NCI-H446 (cell line): ENCODE results near the gene GCNT2.
A peak's percentile ranks its signal among the peaks of the same experiment; 100 is the strongest.
"Not testable (repeated sequence)": the region's sequence is repeated elsewhere in the genome, so short reads cannot be mapped to it uniquely, and the experiment has no call there.

ENCODE experiments used
- DNase-seq, 2 experiments: peaks; one replicate each; lab custom pipeline; 2025; lab: John Stamatoyannopoulos, UW

Gene GCNT2

DNA sequence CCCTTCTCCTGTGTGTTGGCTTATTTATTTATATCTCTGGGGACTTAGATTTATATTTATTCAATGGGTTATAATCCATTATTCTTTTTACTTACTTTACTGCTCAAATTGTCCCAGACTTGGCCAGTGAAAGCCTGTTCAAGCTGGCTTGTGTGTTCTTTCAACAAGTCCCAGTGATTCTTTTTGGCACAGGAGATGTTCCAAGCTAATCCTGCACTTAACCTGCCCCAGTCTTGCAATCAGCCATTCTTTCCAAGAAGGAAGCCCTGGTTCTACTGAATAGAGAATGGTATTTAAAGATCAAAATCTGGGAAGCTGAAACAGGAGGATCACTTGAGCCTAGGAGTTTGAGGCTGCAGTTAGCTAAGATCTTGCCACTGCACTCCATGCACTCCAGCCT is 26.7 kb downstream of the GCNT2 start:
- DNase-seq: no peak

DNA sequence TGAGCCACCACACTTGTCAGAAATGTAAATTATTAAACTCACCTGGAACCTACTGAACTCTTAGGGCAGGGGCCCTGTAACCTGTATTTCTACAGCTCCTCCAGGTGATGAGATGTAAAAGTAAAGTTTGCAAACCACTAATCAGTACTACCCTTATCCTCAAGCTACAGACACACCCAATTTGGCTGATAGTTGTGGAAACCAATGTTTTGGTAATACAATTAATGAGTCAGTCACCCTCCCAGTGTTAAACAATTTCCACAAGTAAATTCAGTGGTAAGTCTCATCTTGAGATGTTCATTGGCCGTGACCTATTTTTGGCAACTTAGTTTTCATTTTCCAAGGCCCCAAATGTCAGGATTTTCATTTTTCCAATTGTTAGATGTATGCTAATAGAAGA is 29.6 kb downstream of the GCNT2 start:
- no peak for DNase-seq

DNA sequence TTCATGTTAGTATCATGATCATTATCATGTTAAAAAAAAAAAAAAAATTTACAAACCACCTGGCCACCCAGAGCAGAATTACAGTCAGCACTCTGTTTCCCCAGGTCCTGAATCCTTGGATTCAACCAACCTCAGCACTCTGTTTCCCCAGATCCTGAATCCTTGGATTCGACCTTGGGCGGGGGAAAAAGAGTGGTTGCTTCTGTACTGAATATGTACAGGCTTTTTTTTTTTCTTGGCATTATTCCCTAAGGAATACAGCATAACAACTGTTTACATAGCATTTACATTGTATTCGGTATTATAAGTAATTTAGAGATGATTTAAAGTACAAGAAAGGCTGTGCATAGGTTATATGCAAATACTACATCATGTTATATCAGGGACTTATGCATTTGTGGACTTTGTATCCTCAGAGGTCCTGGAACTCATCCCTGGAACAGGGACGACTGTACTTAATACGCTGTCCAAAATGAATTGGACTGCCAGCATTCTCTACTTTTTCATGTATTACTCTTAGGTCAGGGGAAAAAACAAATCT is 31.2 kb downstream of the GCNT2 start:
- DNase-seq: no peak

DNA sequence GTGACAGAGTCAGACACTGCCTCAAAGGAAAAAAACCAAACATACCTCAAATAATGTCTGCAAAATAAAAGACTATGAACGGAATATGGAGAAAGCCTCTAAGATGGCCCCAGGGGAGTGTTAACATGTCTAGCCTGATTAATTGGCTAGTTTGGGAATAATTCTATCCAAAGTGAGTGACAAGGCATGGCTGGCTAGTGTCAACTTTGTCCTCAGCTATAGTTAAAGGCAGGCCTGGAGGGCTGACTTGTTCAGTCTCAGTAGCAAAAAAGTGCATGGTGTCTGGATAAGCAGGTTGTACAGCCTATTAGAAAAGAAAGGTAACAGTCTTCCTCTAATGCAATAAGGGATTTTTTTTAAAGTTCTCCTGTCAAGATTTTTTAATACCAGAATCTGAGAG is 32.7 kb downstream of the GCNT2 start:
- no peak for DNase-seq

DNA sequence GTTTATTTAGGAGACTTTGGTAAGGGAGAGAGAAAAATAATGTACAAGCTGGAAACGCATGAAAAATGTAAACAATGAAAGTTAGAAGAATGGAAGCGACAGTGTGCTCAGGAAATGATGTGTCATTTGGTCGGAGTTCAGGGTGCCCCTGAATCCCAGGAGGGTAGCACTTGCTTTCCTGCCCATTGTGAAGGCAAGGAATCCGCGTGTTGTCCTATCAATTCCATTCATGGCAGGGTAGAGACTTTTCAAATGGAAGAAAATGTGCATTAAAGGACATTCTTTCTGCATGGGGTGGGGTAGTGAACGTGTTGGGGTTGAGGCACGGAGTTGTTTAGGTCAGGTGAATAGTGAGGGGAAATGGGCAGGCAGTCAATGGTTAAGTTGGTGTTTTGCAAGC is 33.7 kb downstream of the GCNT2 start:
- DNase-seq: no peak

DNA sequence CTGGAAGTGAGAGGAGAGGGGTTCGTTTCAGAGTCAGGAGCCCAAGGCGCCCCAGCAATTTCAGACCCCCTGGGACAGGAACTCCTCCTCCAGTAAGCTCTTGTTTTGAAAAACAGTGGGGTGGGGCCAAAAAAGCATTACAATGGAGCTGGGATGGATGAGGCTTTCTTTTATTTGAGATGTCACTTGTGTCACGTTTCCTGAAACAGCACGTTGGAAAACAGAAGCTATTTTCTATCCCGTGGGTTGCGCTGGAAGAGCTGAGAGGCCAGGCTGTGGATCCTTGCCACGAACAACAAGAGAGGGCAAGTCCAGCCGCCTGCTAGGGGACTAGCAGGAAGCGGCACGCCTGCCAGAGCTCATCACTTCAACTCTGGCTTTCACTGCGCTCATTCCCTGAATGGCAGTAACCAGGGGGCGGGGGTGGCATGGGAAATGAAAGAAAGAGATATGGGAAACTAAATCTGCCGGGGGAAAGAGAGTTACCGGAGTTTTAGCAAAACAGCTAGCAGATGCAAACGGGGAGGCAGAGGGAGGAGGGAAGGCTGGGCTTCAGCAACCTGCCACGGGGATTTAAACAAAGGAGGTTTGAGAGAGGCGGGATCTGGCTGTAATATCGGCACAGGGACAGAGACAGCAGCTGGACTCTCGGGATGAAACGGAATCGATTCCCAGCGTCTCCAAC is 34.6 kb downstream of the GCNT2 start:
- DNase-seq: peak; percentile 69 to 84

DNA sequence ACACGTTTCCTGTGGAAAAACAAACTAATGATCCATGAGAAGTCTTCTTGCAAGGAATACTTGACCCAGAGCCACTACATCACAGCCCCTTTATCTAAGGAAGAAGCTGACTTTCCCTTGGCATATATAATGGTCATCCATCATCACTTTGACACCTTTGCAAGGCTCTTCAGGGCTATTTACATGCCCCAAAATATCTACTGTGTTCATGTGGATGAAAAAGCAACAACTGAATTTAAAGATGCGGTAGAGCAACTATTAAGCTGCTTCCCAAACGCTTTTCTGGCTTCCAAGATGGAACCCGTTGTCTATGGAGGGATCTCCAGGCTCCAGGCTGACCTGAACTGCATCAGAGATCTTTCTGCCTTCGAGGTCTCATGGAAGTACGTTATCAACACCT is 35.4 kb downstream of the GCNT2 start:
- no peak for DNase-seq

DNA sequence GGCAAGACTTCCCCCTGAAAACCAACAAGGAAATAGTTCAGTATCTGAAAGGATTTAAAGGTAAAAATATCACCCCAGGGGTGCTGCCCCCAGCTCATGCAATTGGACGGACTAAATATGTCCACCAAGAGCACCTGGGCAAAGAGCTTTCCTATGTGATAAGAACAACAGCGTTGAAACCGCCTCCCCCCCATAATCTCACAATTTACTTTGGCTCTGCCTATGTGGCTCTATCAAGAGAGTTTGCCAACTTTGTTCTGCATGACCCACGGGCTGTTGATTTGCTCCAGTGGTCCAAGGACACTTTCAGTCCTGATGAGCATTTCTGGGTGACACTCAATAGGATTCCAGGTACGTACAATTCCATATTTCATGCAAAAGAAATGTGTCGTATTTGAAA is 35.8 kb downstream of the GCNT2 start:
- no peak for DNase-seq

DNA sequence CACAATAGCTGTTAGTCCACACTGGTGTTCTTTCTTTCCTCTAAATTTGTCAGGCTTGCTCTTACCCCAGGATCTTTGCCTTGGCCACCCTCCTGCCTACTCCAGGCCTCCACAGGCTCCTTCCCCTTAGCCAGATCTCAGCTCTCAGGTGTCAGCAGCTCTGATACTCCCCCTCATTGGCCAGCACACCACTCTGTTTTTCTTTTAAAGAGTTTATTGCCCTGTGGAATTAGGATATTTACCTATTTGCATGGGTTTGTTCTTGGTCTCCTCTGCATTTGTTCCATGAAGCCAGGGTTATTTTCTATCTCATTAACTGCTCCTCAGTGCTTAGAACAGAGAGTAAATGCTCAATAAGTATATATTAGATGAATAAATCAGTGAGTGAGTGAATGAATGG is 36.8 kb downstream of the GCNT2 start:
- no peak for DNase-seq

DNA sequence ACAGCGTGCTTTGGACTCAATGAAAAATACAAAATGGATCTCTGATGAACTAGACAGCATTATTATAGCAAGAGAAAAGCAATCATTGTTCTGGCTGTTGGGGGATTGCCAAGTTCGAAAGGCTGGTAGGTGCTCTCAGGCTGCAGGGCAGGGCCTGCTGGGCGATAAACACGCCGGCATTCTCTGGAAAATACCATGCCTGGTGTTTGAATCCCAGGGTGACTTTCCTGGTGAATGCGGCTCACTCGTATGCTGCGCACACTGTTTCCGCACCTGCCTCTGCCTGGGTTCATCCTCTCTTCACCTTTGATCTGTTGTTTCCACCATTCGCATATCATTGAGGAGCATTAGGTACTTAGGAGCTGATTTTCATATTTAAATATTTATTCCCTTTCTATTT is 37.4 kb downstream of the GCNT2 start:
- peak in 1 of 2 experiments; percentile 29 for DNase-seq

DNA sequence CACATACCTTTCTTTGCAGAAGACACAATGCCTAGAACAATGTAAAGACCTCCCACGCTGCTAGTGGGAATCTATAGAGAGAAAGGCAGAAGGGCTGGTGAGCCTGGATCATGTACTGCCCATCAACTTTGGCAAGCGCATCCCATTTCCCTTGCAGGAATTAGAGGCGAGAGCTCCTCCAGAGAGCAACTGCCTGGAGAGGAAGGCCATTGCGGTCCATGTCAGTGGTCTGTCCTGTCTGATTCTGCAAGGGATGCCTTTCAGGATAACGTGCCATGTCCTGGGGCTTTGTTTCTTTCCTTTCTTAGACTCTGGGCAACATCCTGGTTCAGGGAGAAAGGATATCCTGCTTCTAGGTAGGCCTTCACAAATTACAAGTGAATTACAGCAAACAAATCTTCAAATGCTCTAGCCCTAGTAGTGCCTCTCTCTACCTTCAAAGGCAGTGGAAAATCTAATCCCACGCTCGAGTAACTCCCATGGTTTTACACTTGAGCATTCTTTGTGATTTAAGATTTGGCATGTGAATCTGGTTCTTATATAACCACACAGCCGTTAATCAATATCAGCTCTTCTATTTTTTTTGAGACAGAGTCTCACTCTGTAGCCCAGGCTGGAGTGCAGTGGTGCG is 38.5 kb downstream of the GCNT2 start:
- DNase-seq: no peak

DNA sequence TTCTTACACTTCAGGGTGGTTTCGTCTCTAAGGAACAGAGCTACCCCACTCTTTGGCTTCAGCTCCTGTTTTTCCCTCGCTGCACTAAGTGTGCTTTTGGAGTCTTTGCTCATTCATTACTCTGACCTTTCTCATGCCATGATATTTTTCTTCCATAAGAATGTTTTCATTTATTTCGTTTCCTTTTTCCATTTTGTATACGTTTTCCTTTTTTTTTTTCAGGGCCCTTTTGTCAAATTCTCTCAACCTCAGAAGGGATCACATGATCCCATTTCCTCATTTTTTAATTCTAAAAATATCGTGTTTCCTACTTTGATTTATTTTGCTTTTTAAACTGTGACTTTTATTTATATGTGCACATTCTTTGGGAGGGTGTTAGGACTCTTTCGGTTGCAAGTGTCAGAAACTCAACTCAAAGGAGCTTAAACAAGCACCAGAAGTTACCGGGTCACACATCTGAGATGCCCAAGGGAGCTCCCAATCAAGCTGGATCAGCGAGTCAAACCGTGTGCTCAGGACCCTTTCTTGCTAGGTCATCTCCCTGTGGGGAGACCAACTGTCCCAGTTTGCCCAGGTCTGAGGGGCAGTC is 40.6 kb downstream of the GCNT2 start:
- DNase-seq: no peak

DNA sequence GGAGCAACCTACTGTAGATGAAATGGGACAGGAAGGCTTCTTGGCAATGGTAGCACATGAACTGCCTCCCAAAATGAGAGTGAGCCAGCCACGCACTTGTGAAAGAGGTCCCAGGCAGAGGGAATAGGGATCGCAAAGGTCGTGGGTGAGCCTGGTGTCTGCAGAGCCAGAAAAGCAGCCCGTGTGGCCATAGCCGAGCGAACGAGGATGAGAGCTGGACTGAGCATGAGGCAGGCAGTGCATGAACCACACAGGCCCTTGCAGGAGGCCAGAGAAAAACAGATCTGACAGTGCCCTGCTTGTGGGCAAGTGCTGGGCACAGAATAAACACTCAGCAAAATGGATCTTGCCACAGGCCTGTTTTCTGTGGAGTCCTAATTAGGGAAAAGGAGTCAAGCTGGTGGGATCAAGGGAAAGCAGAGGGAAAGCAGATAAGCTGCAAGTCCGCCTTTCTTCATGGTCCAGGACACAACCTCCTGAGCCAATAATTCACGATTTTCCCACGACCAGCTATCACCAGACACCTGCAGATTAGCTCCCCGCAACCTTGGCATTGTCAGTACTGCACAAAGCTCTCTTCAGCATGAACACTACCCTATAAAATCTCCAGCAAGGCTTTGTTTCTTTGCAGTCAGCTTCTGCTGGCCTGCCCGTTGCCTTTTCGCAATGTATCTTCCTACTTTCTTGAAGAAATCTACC is 44.0 kb downstream of the GCNT2 start:
- no peak for DNase-seq

DNA sequence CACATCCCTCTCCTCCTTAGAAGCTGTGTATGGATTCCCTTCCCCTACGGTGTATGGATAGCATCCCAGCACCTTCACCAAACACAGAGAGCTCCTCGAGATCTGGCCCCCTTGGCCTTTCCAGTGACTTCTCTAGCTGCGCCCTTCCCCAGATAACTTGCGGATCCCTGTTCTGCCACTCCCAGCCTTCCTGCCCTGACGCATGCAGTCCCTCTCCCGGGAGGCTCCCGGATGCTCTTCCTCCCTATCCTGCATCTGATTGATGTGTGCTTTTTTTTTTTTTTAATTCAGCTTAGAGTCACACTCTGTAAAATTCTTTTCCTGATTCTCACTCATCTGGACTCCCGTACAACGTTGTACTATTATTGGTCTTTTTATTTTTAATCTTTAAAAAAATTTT is 44.8 kb downstream of the GCNT2 start:
- DNase-seq: no peak

DNA sequence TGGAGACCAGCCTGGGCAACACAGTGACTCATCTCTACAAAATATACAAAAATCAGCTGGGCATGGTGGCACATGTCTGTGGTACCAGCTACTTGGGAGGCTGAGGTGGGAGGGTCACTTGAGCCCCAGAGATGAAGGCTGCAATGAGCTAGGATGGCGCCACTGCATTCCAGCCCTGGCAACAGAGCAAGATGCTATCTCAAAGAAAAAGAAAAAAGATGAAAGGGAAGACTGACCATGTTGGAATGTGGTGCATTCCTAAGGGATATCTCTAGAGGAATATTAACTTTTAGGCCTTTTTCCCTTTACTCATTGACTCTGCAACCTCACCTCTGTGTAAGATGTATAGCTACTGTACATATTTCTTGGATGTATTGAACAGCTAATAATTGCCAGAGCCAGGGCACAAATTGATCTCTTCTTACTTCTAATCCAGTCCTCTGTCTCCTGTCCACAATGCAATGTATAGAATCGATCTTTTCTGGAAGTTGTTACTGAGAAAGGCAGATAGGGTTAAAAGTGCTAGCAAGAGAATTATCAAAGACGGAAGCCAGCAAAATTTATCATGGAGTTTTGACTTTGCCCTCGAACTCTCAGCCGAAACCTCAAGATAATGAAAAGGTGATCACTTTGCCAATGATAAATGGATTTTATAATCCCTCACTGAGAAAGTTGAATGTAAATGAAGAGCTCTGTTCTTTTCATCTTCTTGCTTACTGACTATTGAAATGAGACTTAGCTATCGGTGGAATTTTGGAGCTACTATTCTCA is 46.3 kb downstream of the GCNT2 start:
- DNase-seq: no peak

DNA sequence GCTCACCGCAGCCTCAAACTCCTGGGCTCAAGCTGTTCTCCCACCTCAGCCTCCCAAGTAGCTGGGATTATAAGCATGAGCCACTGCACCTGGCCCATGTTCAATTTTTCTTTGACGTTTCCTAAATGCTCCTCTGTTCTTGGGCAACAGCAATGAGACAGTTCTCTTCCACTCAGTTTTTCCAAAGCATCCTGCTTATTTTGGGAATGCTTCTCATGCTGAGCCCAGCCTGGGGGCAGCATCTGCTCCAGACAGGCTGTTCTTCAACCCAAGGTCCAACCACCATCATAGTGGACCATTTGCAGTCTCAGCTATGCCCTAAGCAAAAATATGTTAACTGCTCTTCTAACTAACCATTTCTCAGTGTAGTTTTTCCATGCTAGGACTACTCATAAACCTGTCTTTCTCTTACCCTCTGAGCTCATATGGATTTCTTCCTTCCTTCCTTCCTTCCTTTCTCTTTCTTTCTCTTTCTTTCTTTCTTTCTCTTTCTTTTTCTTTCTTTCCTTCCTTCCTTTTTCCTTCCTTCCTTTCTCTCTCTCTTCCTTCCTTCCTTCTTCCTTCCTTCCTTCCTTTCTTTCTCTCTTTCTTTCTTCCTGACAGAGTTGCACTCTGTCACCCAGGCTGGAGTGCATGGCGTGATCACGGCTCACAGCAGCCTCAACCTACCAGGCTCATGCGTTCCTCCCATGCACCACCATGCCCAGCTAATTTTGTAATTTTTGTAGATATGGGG is 48.4 kb downstream of the GCNT2 start:
- no peak for DNase-seq

DNA sequence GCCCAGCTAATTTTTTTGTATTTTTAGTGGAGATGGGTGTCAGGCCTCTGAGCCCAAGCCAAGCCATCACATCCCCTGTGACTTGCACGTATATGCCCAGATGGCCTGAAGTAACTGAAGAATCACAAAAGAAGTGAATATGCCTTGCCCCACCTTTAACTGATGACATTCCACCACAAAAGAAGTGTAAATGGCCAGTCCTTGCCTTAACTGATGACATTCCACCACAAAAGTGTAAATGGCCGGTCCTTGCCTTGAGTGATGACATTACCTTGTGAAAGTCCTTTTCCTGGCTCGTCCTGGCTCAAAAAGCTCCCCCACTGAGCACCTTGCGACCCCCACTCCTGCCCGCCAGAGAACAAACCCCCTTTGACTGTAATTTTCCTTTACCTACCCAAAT is 54.4 kb downstream of the GCNT2 start:
- DNase-seq: not testable (repeated sequence)

DNA sequence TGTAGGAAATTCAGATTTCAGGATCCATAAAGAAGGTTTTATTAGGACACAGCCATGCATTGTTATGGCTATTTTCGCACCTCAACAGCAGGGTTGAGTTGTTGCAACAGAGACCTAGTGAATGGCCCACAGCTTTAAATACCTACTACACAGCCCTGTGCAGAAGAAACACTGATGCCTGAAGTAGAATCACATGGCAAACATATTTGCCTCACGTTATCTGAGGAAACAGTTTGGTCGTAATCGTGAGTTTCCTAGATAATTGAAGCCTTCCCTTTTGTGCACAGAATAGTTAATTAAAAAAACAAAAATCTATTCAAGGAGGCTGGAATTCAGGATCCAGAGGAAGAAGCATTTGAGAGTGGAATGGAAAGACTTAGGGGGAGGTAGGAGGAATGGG is 55.1 kb downstream of the GCNT2 start:
- DNase-seq: no peak

DNA sequence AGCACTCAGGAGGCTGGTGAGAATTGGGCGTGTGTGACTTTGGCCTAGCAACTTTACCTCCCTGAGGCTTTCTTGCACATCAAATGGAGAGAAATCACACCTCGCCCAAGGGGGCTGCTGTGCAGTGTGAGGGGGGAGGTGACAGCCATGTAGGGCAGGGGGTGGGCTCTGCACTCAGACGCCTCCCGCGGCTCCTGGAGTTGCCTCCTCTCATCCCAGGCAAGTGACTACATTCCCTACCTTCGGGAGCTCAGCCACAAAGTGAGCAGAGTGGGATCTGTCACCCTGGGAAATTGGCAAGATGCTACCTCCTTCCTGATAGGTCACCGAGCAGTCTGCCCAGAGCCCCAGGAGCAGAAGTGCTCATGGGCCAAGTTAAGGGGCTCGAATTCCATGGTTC is 56.0 kb downstream of the GCNT2 start:
- no peak for DNase-seq

DNA sequence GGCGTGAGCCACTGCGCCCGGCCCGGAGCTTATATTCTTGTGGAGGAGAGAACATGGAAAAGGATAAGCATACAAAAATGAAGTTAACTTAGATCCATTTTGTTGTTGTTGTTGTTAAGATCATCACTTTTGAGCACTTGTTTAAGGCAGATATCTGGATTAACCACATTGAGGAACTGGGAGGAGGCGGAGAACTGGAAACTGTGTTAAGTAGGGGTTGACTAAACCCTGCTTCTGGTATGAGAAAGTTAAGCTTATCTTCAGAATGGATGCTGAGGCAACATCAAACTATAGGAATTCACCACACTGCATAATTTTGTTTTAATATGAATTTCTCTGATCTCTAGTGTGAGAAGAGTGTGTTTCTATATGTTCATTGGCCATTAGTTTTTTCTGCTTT is 57.6 kb downstream of the GCNT2 start:
- DNase-seq: no peak

DNA sequence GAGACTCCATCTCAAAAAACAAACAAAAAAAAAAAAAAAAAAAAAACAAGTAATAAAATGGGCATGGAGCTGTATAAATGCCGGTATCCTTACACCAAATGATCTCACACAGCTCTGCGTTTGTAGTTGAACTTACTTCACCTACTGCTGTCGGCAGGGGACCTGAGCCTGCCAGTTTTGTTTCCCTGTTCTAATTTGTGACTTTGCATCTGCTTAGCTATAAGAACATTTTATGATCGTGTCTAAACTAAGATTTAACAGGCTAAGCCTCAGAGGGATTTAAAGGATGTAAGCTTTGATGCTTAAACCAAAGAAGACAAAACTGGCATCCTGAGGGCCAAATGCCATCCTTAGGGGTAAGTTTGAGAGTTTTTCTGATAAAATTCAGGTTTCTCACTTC is 58.7 kb downstream of the GCNT2 start:
- no peak for DNase-seq
